Measurements from ENCODE around the gene BICRAL. TPM values are rescaled to one million over a fixed set of nuclear protein-coding genes. Genes with fewer than 3 reads are reported as not detected.

Gene BICRAL
- total and polyA plus RNA-seq, 2 of the 4 experiments (the other 2 are of a cell fraction), result 4.0 to 6.1 TPM

DNA sequence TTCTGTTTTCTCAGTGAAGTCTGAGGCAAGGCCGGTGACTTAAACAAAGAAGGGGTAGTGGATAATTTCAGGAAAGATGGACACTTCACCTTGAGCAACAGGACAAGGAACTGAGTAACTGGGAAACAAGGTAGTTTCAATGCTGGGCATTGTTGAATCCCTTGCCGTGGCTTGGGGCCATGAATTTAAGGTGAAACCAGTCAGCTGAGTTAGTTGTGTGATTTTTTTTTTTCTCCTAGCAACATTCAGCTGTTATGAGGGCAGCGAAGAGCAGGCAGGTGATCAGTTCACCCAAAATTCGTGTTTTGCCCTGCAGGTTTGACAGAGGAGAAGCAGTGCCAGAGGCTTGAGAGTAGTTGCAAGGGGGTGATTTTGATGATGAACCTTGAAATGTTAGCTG is 6.8 kb downstream of the BICRAL start:
- no peak overlapping the region for H4K5ac ChIP-seq (ENCODE audit: low read depth, low read length)
- intact Hi-C loops (cut with micrococcal nuclease) (no loop called here), in situ Hi-C loops (cut with MboI; ENCODE audit: low sequenced_read_pairs) (no loop called here), dilution Hi-C loops (cut with HindIII; ENCODE audit: low sequenced_read_pairs, unreplicated experiment) (no loop called here)
- CTCF ChIA-PET, result no interaction called here
- H3K4me2 ChIP-seq (ENCODE audit: low read depth, low read length), result no peak overlapping the region
- no peak for DNase-seq
- peaks cover 3% of the 10 kb centered on the region; the same call in 1 of the 2 replicates for H3K36me3 ChIP-seq (ENCODE audit: control insufficient read depth, insufficient read depth, low read length)
- no peak overlapping the region for H3K14ac ChIP-seq (replicated peaks; ENCODE audit: low read depth, low read length)
- no peak overlapping the region for H3K9ac ChIP-seq (ENCODE audit: low read depth, low read length)
- H2BK20ac ChIP-seq (ENCODE audit: low read depth, low read length), result no peak overlapping the region
- no peak overlapping the region for H3K4ac ChIP-seq (ENCODE audit: low read depth, low read length)
- ATAC-seq (ENCODE audit: low read depth), result no peak
- POLR2A ChIA-PET (ENCODE audit: unreplicated experiment), result interaction anchor here (0.6 kb wide), 1 partner anchor 96 kb away, joined by 5 read pairs; no protein-coding TSS in a partner anchor
- no TSS peak for BruUV-seq (replicated peaks)
- no peaks in the 10 kb centered on the region for H3K27me3 ChIP-seq (ENCODE audit: control insufficient read depth, insufficient read depth, low read length)
- no peak overlapping the region for H2BK5ac ChIP-seq (ENCODE audit: low read depth, low read length, poor library complexity, severe bottlenecking)
- peaks cover 27 to 85% of the 10 kb centered on the region in 2 experiments for H3K79me1 ChIP-seq (ENCODE audit: low read depth in 1 of 2, low read length in 2 of 2)
- no peak overlapping the region for H3K56ac ChIP-seq (ENCODE audit: extremely low read depth, insufficient read depth, low read length)
- no peak overlapping the region for H4K8ac ChIP-seq (ENCODE audit: low read depth in 2 of 2, low read length in 2 of 2)
- H2BK15ac ChIP-seq (ENCODE audit: low read depth, low read length), result no peak overlapping the region
- H2AFZ ChIP-seq (replicated peaks; ENCODE audit: low read length, poor library complexity), result no peak overlapping the region
- peaks cover 13% of the 10 kb centered on the region for H3K4me1 ChIP-seq (ENCODE audit: control insufficient read depth, insufficient read depth, low read length)
- H3K23ac ChIP-seq (ENCODE audit: low read depth, low read length), result no peak overlapping the region
- H3K9me1 ChIP-seq (ENCODE audit: insufficient read depth, low read length), result peaks cover 10% of the 10 kb centered on the region
- H2BK120ac ChIP-seq (ENCODE audit: low read depth, low read length), result no peak overlapping the region
- no peaks in the 10 kb centered on the region for H3K9me3 ChIP-seq (ENCODE audit: control insufficient read depth, insufficient read depth, low read length)
- no peak overlapping the region for H4K91ac ChIP-seq (ENCODE audit: insufficient read depth, low read depth, low read length)
- 84% methylated on average over 3 of the region's 4 CpGs; no CpG with 5 or more reads in 1 of the 2 experiments for WGBS, 2 experiments (ENCODE audit: extremely low coverage in 2 of 2, insufficient read length in 1 of 2)
- no peak overlapping the region for H3K4me3 ChIP-seq (ENCODE audit: insufficient read depth, low read depth, low read length)
- TF ChIP-seq POLR2A (IDR thresholded peaks at IDR 0.05; ENCODE audit: low read depth, low read length) (no peak), RAD21 (IDR thresholded peaks at IDR 0.05; ENCODE audit: low read length) (no peak), RFX5 (IDR thresholded peaks at IDR 0.05; ENCODE audit: low read depth, low read length) (no peak), FOS (IDR thresholded peaks at IDR 0.05; ENCODE audit: low read depth, low read length) (no peak)
- TF ChIP-seq, protein P1, sequence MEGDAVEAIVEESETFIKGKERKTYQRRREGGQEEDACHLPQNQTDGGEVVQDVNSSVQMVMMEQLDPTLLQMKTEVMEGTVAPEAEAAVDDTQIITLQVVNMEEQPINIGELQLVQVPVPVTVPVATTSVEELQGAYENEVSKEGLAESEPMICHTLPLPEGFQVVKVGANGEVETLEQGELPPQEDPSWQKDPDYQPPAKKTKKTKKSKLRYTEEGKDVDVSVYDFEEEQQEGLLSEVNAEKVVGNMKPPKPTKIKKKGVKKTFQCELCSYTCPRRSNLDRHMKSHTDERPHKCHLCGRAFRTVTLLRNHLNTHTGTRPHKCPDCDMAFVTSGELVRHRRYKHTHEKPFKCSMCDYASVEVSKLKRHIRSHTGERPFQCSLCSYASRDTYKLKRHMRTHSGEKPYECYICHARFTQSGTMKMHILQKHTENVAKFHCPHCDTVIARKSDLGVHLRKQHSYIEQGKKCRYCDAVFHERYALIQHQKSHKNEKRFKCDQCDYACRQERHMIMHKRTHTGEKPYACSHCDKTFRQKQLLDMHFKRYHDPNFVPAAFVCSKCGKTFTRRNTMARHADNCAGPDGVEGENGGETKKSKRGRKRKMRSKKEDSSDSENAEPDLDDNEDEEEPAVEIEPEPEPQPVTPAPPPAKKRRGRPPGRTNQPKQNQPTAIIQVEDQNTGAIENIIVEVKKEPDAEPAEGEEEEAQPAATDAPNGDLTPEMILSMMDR (conservative IDR thresholded peaks at IDR 0.05; ENCODE audit: low read depth, low read length), result no peak
- TF ChIP-seq, protein P2, sequence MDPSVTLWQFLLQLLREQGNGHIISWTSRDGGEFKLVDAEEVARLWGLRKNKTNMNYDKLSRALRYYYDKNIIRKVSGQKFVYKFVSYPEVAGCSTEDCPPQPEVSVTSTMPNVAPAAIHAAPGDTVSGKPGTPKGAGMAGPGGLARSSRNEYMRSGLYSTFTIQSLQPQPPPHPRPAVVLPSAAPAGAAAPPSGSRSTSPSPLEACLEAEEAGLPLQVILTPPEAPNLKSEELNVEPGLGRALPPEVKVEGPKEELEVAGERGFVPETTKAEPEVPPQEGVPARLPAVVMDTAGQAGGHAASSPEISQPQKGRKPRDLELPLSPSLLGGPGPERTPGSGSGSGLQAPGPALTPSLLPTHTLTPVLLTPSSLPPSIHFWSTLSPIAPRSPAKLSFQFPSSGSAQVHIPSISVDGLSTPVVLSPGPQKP (IDR thresholded peaks at IDR 0.05; ENCODE audit: borderline replicate concordance, low read depth, low read length), result no peak
- no peak overlapping the region for H2AK5ac ChIP-seq (ENCODE audit: low read depth, low read length)
- no peak overlapping the region for H2AK9ac ChIP-seq (replicated peaks; ENCODE audit: low read depth, low read length, poor library complexity)
- H3K27ac ChIP-seq (ENCODE audit: insufficient read depth, low read length), result no peak overlapping the region
- H4K20me1 ChIP-seq (ENCODE audit: insufficient read depth, low read length), result peaks cover 9% of the 10 kb centered on the region
- no peak overlapping the region for H3K18ac ChIP-seq (ENCODE audit: low read depth, low read length)
